ENCODE data around the gene ASPG.

The ASPG gene

DNA sequence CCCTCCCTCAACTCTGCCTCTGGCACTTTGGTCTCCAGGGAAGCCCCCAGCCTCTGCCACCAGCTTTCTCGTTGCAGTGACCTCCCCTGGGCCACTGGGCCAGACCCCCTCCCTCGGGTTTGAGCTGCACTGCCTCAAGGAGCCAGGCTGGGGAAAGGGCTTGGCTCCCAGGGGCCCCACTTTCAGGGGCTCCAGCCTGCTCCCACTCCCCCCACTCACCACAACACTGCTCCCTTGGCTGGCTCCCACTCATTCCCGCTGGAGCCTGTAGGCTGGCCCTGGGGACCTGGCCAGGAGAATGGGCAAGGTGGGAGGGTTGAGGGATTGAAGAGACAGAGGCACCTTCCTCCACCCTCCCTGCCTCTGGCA is 33.6 kb downstream of the ASPG start:
- DNase-seq, result no peak

DNA sequence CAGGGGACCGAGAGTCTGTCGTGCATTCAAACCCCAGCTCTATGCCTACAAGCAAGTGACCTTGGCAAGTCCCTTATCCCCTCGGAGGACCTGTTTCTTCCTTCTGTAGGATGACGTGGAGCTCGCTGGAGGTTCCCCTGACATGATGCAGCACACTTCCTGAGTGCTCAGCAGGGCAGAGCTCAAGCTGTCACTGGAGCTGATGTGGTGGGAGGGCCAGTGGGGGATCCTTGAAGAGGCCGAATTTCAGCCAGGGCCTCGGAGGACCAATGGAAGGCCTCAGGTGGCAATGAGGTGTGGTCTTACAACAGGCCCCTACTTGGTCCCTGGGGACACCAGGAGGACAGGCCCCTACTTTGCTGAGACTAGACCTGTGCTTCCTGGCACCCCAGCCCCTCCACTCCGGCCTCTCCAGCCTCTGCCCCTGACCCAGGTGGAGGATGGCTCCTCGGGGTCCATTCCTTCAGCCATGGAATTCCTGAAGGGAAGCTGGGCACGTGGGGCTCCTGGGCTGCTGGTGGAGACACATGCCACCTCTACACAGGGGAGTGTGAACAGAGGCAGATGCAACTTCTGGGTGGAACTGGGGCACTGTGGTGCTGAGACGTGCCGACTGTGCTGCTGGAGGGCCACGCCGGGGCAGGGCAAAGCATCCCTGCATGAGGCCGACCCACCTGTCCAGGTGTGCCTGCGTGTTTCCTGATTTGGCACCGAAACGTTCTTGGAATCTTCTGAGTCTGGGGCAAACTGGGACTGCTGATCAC is 34.2 kb downstream of the ASPG start:
- no peak for DNase-seq

DNA sequence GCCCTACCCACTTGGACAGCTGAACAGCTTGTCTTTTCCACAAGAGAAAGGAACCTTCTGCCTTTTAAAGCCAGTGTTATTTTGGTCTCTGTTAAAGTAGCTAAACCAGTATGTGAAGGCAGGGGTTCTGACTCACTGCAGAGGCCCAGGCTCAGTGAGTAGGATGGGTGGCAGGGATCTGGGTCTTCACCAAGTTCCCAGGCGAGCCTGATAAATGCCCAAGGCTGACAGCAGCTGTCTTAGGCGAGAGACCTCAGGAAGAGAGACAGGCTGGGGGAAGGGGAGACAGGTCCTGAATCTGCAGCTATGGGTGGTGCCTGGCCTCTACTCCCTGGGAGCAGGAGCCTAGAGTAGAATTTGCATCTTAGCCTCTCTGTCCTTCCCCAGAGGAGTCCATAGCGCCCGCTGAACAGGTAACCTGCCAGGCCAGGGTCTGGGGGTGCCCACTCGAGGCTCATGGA is 34.8 kb downstream of the ASPG start:
- DNase-seq, result no peak

DNA sequence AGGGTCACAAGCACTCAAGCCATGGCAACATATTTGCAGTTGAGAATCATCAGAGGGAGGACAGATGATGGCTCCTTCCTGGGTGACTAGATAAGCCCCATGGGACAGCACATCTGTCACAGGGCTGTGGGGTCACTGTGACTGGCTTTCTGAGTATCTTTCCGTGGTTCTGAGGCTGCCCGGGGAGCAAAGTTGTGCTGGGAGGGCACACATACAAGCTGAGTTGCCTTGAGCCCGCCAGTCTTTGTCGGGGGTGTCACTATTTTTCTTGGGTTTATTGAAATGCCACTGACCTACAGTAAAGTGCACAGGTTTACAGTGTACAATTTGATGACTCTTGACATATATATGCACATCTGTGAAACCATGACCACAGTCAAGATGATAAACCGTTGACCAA is 35.6 kb downstream of the ASPG start:
- no peak for DNase-seq

DNA sequence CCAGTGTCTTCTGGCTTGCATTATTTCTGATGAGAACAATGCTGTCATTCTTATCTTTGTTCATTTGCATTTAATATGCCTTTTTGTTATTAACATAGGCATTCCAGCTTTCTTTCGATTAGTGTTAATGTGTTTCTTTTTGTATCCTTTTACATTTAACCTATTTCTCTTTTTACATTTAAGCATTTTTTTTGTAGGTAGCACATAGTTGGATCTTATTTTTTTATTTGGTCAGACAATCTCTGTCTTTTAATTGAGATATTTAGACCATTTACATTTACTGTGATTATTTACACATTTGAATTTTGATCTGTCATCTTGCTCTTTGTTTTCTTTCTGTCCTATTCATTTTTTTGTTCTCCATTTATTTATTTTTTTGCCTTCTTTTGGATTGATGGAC is 38.4 kb downstream of the ASPG start:
- DNase-seq, result no peak

DNA sequence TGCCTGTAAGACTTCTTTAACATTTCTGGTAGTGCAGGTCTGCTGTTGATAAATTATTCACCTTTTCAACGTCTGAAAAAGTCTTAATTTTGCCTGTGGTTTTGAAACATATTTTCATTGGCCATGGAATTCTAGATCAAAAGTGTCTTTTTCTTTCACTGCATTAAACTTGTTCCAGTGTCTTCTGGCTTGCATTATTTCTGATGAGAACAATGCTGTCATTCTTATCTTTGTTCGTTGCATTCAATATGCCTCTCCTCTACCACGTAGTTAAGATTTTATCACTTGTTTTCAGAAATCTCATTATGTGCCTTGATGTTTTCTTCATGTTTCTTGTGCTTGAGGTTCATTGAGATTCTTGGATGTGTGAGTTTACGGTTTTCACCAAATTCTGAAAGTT is 39.5 kb downstream of the ASPG start:
- DNase-seq, result no peak

DNA sequence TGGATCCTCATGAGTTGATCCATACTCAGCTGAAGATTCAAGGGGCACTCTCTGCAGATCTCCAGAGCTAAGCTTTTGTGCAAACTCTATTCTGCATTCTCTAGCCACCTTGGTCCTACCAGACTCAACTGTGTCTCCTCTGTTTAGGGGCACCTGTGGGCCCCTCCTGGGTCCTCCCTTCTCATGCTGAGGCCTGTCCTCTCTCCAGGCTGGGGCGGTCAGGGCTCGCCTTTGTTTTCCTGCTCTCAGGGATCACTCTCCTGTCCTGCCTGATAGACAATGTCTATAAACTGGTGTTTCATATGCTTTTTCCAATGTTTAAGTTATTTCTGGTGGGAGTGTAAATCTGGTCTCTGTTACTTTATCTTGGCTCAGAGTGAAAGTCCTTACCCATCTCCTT is 41.3 kb downstream of the ASPG start:
- DNase-seq, result no peak

DNA sequence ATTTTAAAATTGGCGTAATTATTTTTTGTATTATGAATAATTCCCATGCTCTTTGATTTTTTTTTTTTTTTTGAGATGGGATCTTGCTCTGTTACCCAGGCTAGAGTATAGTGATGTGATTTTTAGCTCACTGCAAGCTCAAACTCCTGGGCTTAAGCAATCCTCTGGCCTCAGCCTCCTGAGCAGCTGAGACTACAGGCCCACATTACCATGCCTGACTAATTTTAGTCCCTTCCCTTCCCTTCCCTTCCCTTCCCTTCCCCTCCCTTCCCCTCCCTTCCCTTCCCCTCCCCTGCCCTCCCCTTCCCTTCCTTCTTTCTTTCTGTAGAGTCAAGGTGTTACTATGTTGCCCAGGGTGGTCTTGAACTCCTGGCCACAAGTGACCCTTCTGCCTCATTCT is 43.5 kb downstream of the ASPG start:
- no peak for DNase-seq

DNA sequence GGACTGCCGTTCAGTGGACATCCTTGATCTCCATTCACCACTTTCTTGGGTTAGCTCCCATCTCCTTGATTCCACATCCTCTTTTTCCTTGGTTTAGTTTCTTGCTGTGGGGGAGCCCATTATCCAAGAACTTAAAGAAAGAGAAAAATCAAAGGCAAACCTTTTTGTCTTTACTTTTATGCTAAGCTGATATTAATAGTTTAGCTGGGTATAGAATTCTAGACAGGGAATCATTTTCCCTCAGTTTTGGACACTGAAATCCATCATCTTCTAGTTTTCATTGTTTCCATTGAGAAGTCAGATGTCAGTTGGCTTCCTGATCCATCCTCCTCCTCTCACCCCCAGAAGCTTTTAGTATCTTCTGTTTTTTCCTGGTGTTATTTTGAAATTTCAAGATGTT is 44.1 kb downstream of the ASPG start:
- no peak for DNase-seq

DNA sequence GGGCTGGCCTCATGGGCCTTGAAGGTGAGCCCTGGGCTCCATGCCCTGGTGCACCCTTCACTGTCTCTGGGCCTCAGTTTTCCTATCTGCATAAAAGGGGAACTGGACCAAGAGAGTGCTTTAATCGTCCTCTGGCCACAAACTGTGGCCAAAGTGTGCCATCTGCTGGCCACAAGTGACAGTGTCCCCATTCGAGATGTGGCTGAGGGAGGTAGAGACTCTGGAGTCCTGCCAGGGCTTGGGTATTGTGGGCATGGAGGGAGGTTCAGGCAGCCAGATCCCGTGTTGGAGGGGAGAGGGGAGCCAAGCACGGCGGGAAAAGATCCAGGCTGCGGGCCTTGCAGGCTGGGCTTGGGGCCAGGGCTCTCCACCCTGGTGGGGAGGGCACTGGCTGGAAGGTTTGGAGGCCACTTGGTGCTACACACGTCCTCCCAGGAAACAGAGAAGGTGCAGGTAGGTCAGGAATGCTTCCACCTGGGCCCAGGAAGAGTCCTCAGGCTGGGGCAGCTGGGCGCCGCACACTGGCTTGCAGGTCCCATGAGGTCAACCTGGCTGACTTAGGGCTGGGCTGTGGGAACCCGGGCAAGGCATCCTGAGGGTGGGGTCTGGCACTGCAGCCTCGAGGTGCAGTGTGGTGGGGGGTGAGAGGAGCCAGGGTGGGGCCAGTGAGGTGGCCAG is 45.6 kb downstream of the ASPG start:
- peak; percentile 56 for DNase-seq

DNA sequence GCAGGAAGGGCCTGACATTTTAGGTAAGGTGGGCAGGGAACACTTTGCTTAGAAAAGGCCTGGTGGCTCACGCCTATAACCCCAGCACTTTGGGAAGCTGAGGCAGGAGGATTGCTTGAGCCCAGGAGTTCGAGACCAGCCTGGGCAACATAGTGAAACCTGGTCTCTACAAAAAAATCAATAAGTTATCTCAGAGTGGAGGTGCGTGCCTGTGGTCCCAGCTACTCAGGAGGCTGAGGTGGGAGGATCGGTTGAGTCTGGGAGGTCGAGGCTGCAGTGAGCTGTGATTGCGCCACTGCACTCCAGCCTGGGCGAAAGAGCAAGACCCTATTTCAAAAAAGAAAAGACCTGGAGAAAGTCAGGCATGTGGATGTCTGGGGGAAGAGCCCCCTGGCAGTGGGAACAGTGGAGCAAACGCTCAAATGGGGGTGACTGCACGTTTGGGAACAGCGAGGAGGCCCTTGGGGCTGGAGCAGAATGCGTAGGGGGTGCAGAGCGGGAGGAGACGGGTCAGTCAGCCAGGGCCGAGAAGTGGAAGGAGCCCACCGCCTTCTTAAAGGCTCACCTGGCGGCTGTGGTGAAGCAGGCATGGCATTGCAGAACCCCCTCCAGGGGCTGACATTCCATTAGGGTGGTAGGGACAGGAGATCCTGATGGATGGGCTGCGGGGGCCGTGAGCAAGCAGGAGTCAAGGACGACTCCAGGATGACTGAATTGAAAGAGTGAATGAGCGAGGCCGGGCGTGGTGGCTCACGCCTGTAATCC is 46.6 kb downstream of the ASPG start:
- DNase-seq, result no peak

DNA sequence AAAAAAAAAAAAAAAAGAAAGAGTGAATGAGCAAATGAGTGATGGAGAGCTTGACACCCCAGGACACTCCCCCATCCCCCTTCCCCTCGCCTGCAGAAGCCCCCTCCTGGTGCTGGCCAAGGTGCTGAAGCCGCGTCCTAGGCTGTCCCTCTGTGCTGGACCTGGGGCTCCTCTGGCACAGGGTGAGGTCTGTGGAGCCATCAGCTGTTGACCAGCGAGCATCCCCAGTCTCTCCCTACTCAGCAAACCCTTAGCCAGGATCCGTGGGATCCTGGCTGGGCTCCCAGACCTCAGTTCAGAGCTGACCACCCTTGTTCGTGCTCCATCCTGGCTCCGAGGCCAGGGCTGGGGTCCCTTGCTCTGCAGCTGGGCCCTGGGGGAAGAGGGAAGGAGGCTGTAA is 47.5 kb downstream of the ASPG start:
- DNase-seq, result no peak

DNA sequence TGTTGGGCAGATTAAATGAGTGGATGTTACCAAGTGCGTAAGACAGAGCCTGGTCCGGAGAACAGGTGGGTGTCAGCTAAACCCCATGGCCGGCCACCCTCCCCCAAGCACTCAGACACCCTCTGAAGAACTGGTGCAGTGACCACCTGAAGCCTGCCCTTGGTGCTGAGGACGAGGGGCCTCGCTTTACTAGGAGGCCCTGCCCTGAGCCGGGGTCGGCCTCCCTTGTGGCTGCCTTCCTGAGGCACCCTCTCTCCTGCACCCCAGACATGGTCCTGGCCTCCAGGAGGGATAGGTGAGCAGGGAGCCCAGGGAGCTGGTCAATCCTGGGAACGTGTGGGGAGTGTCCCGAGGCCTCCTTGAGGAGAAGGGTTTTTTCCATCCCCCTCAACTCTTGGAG is 48.0 kb downstream of the ASPG start:
- no peak for DNase-seq

DNA sequence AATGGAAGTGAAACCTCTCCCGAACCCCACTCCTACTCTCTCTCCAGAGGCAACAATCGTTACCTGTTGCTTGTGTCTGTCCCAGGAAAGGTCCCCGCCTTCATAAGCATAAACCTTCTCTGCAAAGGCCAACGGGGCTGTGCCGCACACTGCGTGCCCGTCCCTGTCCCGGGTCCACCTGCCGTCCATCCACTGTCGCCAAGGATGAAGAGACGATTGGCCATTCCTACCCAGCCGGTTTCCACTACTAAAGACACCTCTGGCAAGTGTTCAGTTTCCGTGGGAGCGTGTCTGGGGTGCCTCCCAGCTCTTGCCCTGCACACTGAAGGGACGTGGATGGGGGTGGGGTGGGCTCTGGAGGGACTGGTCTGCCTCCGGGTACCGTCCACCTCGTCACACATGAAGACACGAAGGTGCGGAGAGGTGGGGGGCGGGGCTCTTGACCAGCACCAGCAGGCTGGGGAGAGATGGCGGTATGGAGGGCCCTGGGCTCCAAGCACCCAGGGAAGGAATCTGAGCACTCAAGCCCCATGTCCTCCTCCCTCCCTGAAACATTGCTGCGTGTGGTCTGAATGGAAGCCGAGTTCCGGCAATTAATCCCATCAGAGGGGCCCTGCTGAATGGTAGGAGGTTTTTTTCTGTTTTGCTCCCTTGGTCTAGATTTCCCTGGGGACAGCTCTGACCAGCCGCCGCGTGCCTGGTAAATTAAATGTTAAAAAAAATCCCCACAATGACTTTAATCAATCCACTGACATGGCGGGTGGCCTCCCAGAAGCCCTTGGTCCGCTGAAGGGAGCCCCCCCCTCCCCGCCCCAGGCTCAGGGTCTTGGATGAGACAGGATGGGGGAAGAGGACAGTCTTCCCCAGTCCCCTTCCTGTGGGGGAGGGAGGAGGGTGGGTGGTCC is 48.8 kb downstream of the ASPG start:
- DNase-seq, result no peak

DNA sequence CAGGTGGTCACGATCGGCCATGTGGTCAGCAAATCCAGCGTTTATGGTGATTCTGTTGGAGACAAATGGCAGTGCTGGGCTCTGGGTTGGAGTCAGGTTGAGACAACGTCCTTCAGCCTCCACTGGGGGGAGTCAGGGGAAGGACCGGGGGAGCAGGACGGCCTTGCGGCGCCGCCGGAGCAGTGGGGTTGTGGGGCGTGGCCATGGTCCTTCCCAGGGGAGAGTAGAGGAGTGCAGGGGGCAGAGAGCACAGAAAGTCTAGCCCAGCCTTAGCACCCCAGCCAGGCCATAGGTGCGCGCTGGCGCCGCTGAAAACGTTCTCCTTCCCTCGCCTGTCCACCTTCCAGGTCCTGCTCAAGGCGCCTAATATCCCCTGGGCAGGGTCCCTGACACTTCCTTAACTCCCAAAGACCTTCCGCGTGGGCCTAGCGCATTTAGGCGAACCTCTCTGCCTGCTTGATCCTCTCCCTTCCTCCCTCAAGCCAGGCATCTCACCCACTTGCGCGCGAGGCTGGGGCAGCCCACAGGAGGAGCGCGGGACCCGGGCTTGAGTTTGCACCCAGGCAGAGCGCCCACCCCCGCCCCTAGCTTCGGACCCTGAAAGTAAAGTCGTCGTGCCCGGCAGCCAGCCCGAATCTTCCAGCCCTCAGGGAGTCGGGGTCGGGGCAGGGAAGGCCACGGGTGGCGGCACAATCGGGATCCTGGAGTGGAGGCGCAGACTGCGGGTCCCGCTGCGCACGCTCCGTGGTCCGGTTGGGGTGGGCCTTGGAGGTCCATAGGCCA is 49.8 kb downstream of the ASPG start:
- no peak for DNase-seq

DNA sequence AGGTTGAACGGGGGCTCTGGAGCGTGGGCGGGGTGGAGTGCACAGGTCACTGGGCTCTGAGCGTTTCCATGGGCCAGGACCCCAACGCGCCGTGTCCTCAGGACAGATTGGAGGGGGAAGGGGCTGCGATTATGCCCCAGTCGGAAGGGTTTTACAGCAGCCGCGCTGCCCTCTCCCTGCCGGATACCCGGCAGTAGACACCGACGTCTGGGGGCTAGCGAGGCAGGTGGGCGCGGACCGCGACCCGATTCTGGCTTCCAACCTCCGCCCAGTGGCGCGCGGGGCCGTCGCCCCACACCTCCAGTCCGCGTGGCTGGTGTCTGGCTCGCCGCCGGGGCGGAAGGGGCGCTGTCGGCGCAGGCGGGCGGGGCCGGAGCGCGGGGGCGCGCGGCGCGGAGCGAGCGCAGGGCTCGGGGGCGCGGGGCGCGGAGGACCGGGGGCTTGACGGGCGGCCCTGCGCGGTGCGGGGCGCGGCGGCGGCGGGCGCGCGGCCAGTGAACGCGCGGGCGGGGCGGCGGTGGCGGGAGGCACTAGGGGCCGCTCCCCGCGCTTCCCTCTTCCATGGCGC is 50.5 kb downstream of the ASPG start:
- DNase-seq, result no peak

DNA sequence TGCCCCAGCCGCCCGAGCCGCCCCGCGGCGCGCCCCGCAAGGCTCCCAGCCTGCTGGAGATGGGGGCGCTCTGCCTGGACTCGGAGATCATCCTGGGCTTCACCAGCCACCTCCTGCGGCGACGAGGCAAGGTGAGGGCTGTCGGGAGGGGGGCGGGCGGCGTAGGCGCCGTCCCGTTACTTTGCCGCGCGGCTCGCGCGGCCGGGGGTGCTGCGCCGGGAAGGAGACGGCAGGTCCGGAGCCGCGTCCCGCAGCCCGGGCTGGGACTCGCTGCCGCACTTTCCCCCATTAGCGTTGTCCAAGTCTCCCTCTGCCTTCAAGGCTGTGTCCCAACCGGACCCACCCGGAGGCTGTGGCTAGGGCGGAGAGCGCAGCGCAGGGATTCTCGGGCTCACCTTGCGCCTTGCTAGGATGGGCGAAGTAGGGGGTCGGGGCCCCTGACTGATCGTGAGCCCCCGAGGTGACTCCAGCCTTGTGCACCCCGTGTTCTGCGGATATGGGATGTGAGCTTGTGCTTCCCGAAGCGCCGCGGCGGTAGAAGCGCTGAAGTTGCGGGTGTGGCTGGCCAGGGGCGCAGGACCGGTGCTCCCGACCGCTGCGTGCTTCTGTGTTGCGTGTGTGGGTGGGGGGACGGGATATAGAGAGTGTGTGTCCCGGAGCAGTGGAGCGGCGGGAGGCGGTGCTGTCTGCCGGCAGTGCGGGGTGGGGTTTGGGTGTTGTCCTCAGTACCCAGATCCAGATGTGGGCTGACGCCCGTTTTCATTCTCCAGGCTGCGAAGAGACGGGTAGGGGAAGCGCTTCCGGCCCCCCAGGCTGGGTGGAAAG is 51.2 kb downstream of the ASPG start:
- no peak for DNase-seq

DNA sequence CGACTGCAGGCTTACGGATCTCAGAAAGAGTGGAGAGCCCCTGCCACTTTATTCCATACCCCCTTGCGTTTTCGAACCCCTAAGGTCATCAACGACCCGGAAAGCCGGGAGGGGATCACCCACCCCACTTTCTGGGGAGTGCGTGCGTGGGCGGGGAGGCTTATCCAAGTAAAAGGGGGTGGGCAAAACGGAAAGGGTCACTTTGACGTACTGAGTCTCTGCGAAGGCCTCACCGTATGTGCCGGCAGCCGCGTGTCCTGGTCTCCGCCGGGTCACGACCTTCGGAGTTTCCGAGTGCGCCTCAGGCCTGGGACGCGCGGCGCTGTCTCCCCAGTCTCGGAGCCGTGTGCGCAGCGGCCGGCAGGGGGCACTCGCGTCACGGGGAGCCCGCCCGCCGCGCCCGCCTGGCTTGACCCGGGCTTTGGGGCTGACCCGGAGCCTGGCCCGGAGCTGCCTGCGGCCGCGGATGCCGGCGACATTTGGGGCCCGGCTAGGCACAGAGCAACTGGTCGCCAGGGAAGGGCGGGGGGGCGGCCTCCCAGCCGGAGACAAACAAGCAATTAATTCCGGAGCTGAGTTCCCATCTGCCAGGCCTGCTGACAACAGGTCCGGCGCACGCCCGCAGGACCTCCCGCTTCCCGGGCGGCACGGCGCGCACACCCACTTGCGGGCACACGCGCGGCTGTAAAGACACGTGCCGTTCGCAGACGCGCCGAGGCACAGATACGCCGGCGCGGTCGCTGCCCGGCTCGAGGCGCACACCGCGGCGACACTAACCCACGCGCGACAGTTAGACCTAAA is 52.0 kb downstream of the ASPG start:
- DNase-seq, result peak; percentile 61

DNA sequence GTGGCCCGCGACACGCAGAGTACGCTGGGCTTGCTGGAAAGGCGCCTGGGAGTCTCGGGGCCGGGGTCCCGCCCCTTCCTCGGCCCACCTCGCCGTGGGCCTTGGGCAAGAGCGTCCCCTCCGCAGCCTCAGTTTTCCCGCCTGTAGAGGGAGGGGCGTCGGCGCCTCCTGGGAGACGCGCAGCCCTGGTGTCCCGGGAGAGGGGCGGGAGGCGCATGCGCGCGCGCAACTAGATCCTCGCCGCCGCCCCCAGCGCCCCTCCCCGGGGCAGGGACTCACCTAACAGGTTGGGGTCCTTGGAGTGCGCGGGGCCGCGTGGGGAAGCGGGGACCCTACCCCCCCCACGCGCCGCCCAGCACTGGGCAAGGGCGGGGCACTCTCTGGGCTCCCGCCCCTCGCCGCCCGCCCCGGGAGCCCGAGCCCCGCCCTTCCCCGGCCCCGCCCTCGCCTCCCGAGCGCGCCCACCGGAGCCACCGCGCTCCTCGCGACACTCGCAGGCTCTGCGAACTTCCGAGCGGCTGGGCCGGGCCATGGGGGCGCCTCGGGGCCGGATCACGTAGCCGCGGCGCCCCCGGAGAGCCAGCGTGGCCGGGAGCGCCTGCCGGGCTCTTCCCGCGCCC is 52.7 kb downstream of the ASPG start, which contains the start of gene KIF26A:
KIF26A (plus strand) TSS at position 490 of the 620 bp plus-strand sequence. CDS start 136 bp downstream, outside the sequence.
- peak; percentile 69 for DNase-seq
